ENCODE measurements around the gene BPGM.

BPGM gene

GRCh38 chr7:134723892-134724291 is 77.2 kb downstream of the BPGM start:
- DNase-seq = no peak

- peak; percentile 51 for DNase-seq
These were observed 78.0 kb downstream of the BPGM start for GRCh38 chr7:134724606-134725005.

- DNase-seq = no peak
These were observed 79.9 kb downstream of the BPGM start for GRCh38 chr7:134726581-134726980.

GRCh38 chr7:134727711-134728110 is 81.1 kb downstream of the BPGM start:
- no peak for DNase-seq

Measured in inflammatory macrophage treated with lipopolysaccharide for 4 hours (primary cell).